GM18517 (cell line): Measurements from ENCODE around the gene TMUB1.

ENCODE experiments used
- ATAC-seq: cut with Tn5 transposase; IDR thresholded peaks from one replicate; pipeline ENCODE4 v1.9.1; 2021; ENCODE audit warnings: mild to moderate bottlenecking, moderate library complexity; ENCODE audit not compliant: unreplicated experiment

The TMUB1 gene

GRCh38 chr7:151083071-151083823, at the start of gene TMUB1:
Gene TMUB1, minus strand, starts transcription at chr7:151083493. Its CDS starts 930 bp downstream, at chr7:151082563.
- peak; percentile 44 for ATAC-seq

GRCh38 chr7:151132461-151133205, 49.3 kb upstream of the TMUB1 start:
- no peak for ATAC-seq

- no peak for ATAC-seq
Observed at GRCh38 chr7:151131592-151132293, 48.5 kb upstream of the TMUB1 start.

- ATAC-seq = no peak
Observed at GRCh38 chr7:151131224-151131591, 47.9 kb upstream of the TMUB1 start.

GRCh38 chr7:151130741-151131157, 47.5 kb upstream of the TMUB1 start:
- ATAC-seq = no peak

GRCh38 chr7:151129960-151130591, 46.8 kb upstream of the TMUB1 start:
- no peak for ATAC-seq

- no peak for ATAC-seq
Observed at GRCh38 chr7:151129117-151129959, 46.0 kb upstream of the TMUB1 start.

GRCh38 chr7:151128716-151129115, 45.4 kb upstream of the TMUB1 start:
- no peak for ATAC-seq

- no peak for ATAC-seq
Observed at GRCh38 chr7:151128144-151128543, 44.9 kb upstream of the TMUB1 start.

GRCh38 chr7:151126491-151127137, 43.3 kb upstream of the TMUB1 start:
- no peak for ATAC-seq

- ATAC-seq = no peak
Observed at GRCh38 chr7:151125846-151126481, 42.7 kb upstream of the TMUB1 start.

GRCh38 chr7:151125470-151125845, 42.2 kb upstream of the TMUB1 start:
- ATAC-seq = no peak

- no peak for ATAC-seq
Observed at GRCh38 chr7:151124899-151125399, 41.7 kb upstream of the TMUB1 start.

- no peak for ATAC-seq
Observed at GRCh38 chr7:151124481-151124880, 41.2 kb upstream of the TMUB1 start.

- peak; percentile 84 for ATAC-seq
Observed at GRCh38 chr7:151123822-151124464, 40.6 kb upstream of the TMUB1 start.

GRCh38 chr7:151123158-151123821, 40.0 kb upstream of the TMUB1 start:
- no peak for ATAC-seq

GRCh38 chr7:151122796-151123157, 39.5 kb upstream of the TMUB1 start:
- no peak for ATAC-seq

- ATAC-seq = no peak
Observed at GRCh38 chr7:151122276-151122675, 39.0 kb upstream of the TMUB1 start.
